ENCODE results near the gene MITF.

MITF gene

GRCh38 chr3:69739204-69740102 is at the start of gene MITF:
Gene MITF, plus strand, starts transcription at chr3:69739464. Its CDS starts 134 bp downstream, at chr3:69739598.
- in situ Hi-C loops (cut with HindIII; ENCODE audit: low sequenced_read_pairs) = no loop called here

DNA sequence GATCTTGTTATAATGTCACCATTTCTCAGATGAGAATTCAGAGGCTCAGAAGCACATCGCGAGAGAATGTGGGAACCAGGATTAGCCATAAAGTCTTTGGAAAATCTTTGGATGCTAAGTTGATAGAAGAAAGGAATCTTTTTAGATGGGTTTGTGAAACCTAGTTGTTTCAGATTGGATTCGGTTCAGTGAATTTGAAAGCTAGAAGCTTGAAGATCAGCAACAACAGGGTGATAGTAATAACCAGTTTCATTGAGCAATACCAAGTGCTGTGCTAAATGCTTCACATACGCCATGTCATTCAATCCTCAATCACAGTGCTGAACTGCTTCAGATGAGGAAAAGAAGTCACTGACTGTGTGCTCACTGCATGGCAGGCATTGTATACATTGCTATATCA is 47.4 kb upstream of the MITF start:
- in situ Hi-C loops (cut with HindIII; ENCODE audit: low sequenced_read_pairs) = loop anchor here (25.0 kb wide), 1 partner anchor 170 kb away; no protein-coding TSS in a partner anchor

DNA sequence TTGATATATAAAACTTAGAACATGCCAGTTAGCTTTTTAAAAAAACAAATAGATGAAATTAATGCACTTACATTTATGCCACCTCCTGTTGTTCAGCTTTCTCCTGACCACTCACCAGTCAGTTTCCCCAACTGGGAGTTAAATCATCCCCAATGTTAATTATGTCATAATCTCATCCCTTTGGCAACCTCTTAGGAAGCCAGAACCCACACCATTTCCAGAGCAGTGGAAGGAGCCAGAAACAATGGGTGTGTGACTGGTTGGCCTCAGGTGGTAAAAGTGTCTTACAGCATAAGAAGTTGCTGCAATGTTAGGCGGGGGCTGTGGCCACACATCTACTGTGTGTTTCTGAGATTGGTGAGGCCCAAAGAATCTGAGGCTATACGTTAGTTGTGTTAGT is 46.5 kb upstream of the MITF start:
- in situ Hi-C loops (cut with HindIII; ENCODE audit: low sequenced_read_pairs) = loop anchor here (25.0 kb wide), 1 partner anchor 170 kb away; no protein-coding TSS in a partner anchor

DNA sequence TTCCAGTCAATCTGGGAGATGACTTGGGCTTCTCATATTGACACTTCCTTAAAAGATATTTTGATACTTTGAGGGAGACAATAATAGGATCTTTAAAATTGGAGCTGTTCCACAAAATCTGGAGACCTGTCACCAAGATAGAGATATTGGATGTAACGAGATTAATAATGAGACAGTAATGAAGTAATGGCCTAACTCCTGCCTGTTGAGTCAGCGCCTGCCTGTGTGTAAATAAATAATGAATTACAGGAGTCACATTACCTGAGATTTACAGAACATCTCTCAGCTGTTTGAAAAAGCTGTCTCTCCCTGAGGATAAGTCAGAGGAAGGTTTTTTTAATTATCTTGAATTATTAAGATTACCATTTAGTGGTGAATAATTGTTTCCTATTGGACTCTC is 43.8 kb upstream of the MITF start:
- in situ Hi-C loops (cut with HindIII; ENCODE audit: low sequenced_read_pairs) = loop anchor here (25.0 kb wide), 1 partner anchor 167 kb away; no protein-coding TSS in a partner anchor

- in situ Hi-C loops (cut with HindIII; ENCODE audit: low sequenced_read_pairs) = loop anchor here (25.0 kb wide), 1 partner anchor 166 kb away; no protein-coding TSS in a partner anchor
Observed at GRCh38 chr3:69695933-69696332, 43.3 kb upstream of the MITF start.

DNA sequence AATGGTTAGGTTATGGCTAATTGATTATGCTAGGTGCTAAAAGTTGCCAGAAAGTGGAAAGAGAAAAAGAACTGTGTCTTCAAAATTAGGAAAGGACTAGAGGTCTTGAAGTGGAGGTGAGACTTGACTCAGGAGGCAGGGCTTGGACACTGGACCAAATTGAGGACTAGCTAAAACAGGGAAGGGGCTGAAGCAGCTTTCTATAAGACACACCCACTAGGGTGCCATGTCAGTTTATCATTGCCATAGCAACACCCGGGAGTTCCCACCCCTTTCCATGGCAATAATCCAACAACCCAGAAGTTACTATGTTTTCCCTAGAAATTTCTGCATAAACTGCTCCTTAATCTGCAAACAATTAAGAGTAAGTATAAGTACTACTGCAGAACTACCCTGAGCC is 42.9 kb upstream of the MITF start:
- in situ Hi-C loops (cut with HindIII; ENCODE audit: low sequenced_read_pairs) = loop anchor here (25.0 kb wide), 1 partner anchor 166 kb away; no protein-coding TSS in a partner anchor

DNA sequence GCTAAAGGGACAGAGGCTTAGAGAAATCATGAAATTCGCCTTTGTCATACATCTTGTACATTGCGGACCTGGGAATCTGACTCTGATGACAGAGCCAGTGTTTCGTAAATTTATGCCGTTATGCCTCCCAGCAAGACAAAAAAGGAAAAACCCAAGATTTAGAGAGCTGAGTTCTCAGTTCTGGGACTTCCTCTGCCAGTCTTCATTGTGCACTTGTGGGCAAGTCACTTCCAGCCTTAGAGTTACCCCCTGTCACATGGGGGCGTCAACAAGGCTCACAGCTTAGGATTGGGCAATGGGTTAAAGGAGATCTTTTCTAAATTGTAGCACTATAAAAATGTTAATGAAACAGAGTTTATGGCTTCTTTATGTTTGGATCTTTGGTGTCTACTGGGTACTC is 41.9 kb upstream of the MITF start:
- in situ Hi-C loops (cut with HindIII; ENCODE audit: low sequenced_read_pairs) = loop anchor here (25.0 kb wide), 1 partner anchor 165 kb away; no protein-coding TSS in a partner anchor

- in situ Hi-C loops (cut with HindIII; ENCODE audit: low sequenced_read_pairs) = loop anchor here (25.0 kb wide), 1 partner anchor 164 kb away; no protein-coding TSS in a partner anchor
Observed at GRCh38 chr3:69698728-69699127, 40.5 kb upstream of the MITF start.

DNA sequence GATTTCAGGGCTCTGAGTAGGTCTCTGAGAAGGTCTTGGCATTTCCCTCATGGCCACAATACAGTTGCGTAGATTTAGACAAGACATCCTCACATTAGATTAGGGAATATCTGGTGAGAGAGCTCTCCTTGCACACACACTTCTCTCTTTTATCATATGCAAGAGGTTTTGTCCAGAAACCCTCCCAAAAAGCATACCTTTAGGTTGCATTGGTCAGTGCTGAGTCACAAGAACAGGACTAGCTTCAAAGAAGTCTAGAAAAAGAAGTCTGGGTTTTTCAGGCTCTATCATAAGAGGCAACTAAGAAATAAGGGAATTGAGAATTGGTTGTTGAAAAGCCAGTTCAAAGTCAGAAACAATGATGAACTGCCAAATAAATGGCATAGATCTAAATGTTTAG is 40.1 kb upstream of the MITF start:
- in situ Hi-C loops (cut with HindIII; ENCODE audit: low sequenced_read_pairs) = loop anchor here (25.0 kb wide), 1 partner anchor 163 kb away; no protein-coding TSS in a partner anchor

DNA sequence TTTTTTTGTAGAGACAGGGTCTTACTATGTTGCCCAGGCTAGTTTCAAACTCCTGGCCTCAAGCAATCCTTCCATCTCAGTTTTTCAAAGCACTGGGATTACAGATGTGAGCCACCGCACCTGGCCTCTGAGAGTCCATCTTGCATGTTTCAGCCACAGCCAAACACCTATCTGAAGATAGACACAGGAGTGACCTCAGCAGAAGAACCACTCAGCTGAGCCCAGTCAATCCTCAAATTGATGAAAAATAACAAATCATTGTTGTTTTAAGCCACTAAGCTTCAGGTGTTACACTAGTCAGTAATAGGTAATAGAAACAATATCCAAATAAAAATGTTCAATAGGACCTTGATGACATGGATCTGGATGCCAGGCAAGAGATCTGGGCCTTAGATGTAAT is 38.3 kb upstream of the MITF start:
- in situ Hi-C loops (cut with HindIII; ENCODE audit: low sequenced_read_pairs) = no loop called here

DNA sequence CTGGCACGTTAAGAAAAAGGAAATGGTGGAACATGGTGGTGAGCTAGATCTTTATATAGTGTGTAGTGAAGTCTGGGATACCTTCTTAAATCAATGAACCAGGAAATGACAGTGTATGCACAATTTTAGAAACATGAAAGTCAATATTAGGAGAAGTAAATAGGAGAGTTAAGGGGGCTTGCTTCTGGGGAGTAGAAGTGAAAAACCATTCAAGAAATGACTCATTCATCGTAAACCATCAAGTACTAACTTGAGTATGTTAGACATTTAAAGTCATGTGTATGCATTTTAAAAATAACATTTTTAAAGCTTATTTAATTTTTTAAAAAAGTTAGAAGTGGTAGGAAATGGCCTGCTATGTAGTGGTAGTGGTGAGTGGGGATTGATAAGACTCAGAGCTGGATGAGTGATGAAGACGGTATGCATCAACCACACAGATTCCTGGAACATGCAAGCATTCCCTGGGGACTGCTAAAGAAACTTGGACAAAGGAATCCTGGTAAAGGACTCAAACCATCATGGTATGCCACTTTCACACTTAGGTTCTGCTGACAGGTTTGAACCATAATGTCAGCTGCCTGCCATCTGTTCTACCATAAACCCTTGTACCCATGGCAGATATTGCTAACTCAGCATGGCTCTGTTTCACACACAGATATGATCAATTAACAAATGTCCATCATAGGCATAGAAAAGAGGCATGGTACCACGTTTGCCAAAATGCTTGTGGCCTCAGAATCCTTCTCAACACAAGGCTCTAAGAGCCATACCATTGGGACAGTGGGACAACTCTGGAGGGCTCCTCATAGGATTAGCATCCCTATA is 28.9 kb upstream of the MITF start:
- in situ Hi-C loops (cut with HindIII; ENCODE audit: low sequenced_read_pairs) = loop anchor here (5.0 kb wide), 1 partner anchor 47 kb away; no protein-coding TSS in a partner anchor

- in situ Hi-C loops (cut with HindIII; ENCODE audit: low sequenced_read_pairs) = loop anchor here (5.0 kb wide), 1 partner anchor 45 kb away; no protein-coding TSS in a partner anchor
Observed at GRCh38 chr3:69712269-69712668, 27.0 kb upstream of the MITF start.

GRCh38 chr3:69712933-69713332 is 26.3 kb upstream of the MITF start:
- in situ Hi-C loops (cut with HindIII; ENCODE audit: low sequenced_read_pairs) = loop anchor here (5.0 kb wide), 1 partner anchor 44 kb away; no protein-coding TSS in a partner anchor

GRCh38 chr3:69715204-69715603 is 24.1 kb upstream of the MITF start:
- in situ Hi-C loops (cut with HindIII; ENCODE audit: low sequenced_read_pairs) = no loop called here

GRCh38 chr3:69716119-69716518 is 23.1 kb upstream of the MITF start:
- in situ Hi-C loops (cut with HindIII; ENCODE audit: low sequenced_read_pairs) = no loop called here

- in situ Hi-C loops (cut with HindIII; ENCODE audit: low sequenced_read_pairs) = no loop called here
Observed at GRCh38 chr3:69718866-69719586, 20.2 kb upstream of the MITF start.

DNA sequence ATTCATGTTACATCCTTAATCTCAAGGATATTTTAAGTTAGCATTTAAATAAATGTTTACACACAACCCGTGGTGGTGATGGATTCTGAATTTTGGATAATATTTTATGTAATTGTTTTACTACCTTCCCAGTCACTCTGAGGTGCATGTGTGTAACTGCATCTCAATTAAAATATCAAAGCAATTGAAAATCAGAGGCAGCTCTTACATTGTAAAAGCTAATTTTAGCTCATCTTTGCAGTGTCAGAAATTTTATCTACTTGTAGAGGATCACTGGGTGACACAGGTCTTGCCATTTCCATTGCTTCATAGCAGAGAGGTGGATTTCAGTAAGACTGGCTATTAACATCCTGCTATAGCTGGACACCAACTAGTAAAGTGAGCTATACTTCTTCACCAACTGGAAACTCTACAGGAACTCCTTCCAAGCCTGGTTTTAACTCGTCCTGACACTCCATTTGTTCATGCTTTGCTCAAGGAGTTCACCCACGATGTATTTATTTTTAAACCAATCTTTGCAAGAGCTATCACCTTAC is 19.6 kb upstream of the MITF start:
- in situ Hi-C loops (cut with HindIII; ENCODE audit: low sequenced_read_pairs) = no loop called here

GRCh38 chr3:69720824-69721223 is 18.4 kb upstream of the MITF start:
- in situ Hi-C loops (cut with HindIII; ENCODE audit: low sequenced_read_pairs) = no loop called here

GRCh38 chr3:69723389-69723788 is 15.9 kb upstream of the MITF start:
- in situ Hi-C loops (cut with HindIII; ENCODE audit: low sequenced_read_pairs) = no loop called here
